ENCODE results near the gene LST1.
A peak's percentile ranks its signal among the peaks of the same experiment; 100 is the strongest.

LST1 gene

GRCh38 chr6:31619805-31620585 is 33.9 kb downstream of the LST1 start:
- DNase-seq (ENCODE audit: low read depth in 2 of 2, low spot score in 1 of 2): peak; percentile 83 to 96

DNA sequence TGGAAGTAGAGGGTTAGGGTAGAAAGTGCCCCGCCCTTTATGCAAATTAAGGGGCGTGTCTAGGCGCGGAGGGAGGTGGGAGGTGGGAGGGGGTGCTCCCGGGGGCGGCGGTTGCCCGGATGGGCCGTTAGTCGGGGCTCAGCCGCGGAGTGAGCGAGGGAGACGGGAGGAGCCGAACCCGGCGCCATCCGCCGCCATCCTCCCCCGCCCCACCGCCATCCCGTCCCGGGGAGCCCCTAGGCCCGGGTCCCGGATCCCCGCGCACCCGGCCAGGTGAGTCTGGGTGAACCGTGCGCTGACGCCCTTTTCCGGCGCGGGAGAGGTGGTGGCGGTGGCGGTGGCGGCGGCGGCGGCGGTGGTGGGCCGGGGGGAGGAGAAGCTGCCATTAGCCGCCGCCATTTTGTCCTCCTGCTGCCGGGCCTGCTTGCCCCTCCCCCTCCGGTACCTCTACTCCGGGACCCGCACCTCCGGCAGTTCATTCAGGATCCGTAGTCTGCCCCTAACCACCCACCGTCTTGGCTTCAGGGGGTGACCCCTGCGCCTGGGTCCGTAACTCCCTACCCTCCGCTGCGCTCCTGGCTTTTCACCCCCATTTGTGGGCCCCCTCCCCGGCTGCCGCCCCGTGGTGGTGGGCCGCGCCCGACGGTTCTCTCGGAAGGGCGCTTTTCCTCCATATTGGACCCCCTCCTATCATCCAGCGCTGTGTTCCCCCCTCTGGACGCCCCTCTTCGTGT is 34.7 kb downstream of the LST1 start, which contains the start of gene PRRC2A:
TSS of gene PRRC2A (plus strand) at position 130 of the 734 bp plus-strand sequence. CDS start 2,075 bp downstream, outside the sequence.
- peak in 1 of 2 donors; percentile 94 for DNase-seq (ENCODE audit: low read depth in 2 of 2, low spot score in 1 of 2)

GRCh38 chr6:31621320-31621939 is 35.4 kb downstream of the LST1 start:
- no peak for DNase-seq (ENCODE audit: low read depth in 2 of 2, low spot score in 1 of 2)

DNA sequence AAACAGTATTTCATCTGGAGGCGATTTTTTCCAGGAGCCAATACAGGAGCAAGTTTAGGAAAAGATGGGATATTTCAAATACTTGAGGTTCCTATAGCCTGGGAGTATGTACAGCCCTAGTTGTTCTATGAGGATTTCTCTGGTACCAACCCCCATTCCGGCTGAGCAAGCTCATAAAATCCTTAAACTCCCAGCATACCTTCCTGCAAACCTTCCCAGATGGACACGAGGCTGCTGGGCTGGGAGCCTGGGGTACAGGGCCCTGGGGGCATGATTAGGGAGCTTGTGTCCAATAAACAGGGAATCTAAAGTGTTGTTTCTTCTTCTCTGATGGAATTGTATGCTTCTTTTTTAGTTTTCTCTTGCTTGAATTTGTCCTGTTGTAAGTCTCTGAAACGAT is 35.9 kb downstream of the LST1 start:
- no peak for DNase-seq (ENCODE audit: low read depth in 2 of 2, low spot score in 1 of 2)

GRCh38 chr6:31622684-31623091 is 36.6 kb downstream of the LST1 start:
- no peak for DNase-seq (ENCODE audit: low read depth in 2 of 2, low spot score in 1 of 2)

GRCh38 chr6:31624070-31624469 is 38.0 kb downstream of the LST1 start:
- DNase-seq (ENCODE audit: low read depth in 2 of 2, low spot score in 1 of 2): no peak

GRCh38 chr6:31626952-31627351 is 40.9 kb downstream of the LST1 start:
- DNase-seq (ENCODE audit: low read depth in 2 of 2, low spot score in 1 of 2): no peak

DNA sequence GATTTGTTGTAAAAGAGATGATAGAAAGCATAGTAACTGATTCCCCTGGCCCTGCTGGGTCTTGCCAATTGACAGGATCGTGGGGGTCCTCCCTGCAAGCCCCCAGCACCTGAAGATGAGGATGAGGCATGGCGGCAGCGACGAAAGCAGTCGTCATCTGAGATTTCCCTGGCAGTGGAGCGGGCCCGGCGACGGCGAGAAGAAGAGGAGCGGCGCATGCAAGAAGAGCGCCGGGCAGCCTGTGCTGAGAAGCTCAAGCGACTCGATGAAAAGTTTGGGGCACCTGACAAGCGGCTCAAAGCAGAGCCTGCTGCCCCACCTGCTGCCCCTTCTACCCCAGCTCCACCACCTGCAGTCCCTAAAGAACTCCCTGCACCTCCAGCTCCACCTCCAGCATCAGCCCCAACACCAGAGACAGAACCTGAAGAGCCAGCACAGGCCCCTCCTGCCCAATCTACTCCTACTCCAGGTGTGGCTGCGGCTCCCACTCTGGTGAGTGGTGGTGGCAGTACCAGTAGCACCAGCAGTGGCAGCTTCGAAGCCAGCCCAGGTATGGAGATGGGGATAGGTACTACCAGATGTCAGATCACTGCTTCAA is 41.7 kb downstream of the LST1 start:
- no peak for DNase-seq (ENCODE audit: low read depth in 2 of 2, low spot score in 1 of 2)

DNA sequence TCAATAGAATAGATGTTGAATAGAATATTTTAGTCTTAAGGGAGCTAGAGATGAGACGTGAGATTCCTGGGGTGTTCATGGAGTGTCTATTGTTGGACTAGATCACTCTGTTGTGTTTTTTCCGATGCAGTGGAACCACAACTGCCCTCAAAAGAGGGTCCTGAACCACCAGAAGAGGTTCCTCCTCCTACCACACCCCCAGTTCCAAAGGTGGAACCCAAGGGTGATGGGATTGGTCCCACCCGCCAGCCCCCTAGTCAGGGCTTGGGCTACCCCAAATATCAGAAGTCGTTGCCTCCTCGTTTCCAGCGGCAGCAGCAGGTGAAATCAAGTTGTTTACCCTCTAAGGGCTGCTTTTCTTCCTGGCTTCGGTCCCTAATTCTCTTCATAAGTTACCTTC is 42.9 kb downstream of the LST1 start:
- no peak for DNase-seq (ENCODE audit: low read depth in 2 of 2, low spot score in 1 of 2)

DNA sequence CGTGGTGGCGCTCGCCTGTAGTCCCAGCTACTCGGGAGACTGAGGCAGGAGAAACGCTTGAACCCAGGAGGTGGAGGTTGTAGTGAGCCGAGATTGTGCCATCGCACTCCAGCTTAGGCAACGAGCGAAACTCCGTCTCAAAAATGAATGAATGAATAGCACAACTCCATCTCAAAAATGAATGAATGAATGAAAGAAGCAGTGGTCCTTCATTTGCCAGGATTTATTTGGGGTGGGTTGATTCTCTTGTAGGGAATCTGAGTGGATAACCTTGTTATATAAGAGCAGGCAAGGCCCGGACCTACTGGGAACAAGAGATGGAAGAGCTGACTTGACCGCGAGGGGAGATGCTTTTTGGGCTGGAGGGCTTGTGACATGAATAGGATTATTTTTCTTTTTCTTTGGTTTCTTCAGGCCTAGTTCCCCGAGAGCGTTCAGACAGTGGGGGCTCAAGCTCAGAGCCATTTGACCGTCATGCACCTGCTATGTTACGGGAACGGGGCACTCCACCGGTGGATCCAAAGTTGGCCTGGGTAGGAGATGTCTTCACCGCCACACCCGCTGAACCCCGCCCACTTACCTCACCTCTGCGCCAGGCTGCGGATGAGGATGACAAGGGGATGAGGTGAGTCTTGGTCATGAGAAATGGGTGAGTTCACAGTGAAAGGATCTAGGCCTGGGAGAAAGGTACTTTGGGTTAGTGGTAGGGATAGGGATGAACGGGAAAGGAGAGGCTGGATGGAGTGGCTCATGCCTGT is 44.3 kb downstream of the LST1 start:
- DNase-seq (ENCODE audit: low read depth in 2 of 2, low spot score in 1 of 2): no peak

DNA sequence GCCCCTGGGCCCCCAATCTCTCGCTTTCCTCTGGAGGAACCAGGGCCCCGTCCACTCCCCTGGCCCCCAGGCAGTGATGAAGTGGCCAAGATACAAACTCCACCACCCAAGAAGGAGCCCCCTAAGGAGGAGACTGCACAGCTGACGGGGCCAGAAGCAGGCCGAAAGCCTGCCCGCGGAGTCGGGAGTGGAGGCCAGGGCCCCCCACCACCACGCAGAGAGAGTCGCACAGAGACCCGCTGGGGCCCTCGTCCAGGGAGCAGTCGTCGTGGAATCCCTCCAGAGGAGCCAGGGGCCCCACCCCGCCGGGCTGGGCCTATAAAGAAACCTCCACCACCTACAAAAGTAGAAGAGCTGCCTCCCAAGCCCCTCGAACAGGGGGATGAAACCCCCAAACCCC is 45.1 kb downstream of the LST1 start:
- DNase-seq (ENCODE audit: low read depth in 2 of 2, low spot score in 1 of 2): no peak

- no peak for DNase-seq (ENCODE audit: low read depth in 2 of 2, low spot score in 1 of 2)
Measured at GRCh38 chr6:31631681-31632278, 45.7 kb downstream of the LST1 start.

- no peak for DNase-seq (ENCODE audit: low read depth in 2 of 2, low spot score in 1 of 2)
Measured at GRCh38 chr6:31632279-31632946, 46.3 kb downstream of the LST1 start.

DNA sequence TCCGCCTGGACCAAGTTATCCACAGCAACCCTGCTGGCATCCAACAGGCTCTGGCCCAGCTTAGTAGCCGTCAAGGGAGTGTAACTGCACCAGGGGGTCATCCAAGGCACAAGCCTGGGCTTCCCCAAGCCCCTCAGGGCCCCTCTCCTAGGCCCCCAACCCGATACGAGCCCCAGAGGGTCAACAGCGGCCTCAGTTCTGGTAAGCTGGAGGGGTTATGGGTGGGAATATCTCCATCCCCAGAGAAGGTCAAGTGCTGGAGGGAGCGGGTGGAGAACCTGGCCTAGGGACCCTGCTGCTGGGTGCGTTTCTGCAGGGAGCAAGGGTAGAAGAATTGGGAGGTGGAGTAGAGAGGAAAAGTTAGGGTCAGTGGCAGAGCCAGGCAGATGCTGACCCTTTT is 47.4 kb downstream of the LST1 start:
- no peak for DNase-seq (ENCODE audit: low read depth in 2 of 2, low spot score in 1 of 2)

GRCh38 chr6:31634131-31634530 is 48.1 kb downstream of the LST1 start:
- DNase-seq (ENCODE audit: low read depth in 2 of 2, low spot score in 1 of 2): no peak

DNA sequence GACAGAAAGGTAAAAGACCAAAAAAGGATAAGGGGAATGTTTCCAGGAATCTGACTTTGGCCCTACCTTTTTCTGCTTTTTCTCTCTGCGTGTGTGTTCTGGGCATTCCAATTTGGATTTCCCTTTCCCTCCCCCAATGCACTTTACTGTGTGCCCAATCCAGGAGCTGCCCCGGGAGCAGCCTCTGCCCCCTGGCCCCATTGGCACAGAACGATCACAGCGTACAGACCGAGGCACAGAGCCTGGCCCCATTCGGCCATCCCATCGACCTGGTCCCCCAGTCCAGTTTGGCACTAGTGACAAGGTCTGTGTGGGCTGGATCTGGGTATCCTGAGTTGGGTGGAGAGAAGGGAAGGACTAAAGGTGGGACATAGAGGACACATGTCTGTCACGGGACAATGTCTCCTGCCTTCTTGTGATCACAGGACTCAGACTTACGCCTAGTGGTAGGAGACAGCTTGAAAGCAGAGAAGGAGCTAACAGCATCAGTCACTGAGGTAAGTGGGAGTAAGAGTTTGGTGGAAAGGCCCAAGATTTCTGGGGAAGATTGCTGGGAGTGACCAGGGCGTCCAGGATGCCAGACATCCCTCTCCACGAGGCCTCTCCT is 49.0 kb downstream of the LST1 start:
- no peak for DNase-seq (ENCODE audit: low read depth in 2 of 2, low spot score in 1 of 2)

GRCh38 chr6:31636698-31637596 is 50.9 kb downstream of the LST1 start:
- DNase-seq (ENCODE audit: low read depth in 2 of 2, low spot score in 1 of 2): no peak

Measured in stimulated activated CD8-positive, alpha-beta memory T cell treated with anti-CD3 and anti-CD28 coated beads, Interleukin-4, amount 100 ng/mL, for 4 hours (primary cell).